IPS-15b (cell line): Measurements from ENCODE around the gene SERPINE1.
"Not testable (repeated sequence)": the region's sequence is repeated elsewhere in the genome, so short reads cannot be mapped to it uniquely, and the experiment has no call there.

ENCODE experiments used
- H3K27me3 ChIP-seq: one replicate; pipeline ENCODE4 v1.6.1; 2013; ENCODE audit warnings: low read length; ENCODE audit not compliant: control insufficient read depth, insufficient read depth
- H3K36me3 ChIP-seq: one replicate; pipeline ENCODE4 v1.6.1; 2013; ENCODE audit warnings: low read length; ENCODE audit not compliant: control insufficient read depth, insufficient read depth
- H3K4me1 ChIP-seq: one replicate; pipeline ENCODE4 v1.6.1; 2013; ENCODE audit warnings: mild to moderate bottlenecking, low read length; ENCODE audit not compliant: control insufficient read depth, insufficient read depth
- H3K4me3 ChIP-seq: one replicate; pipeline ENCODE4 v1.5.1; 2013; ENCODE audit warnings: low read depth, low read length
- H3K9ac ChIP-seq: one replicate; pipeline ENCODE4 v1.6.1; 2013; ENCODE audit warnings: low read depth, mild to moderate bottlenecking, low read length
- H3K9me3 ChIP-seq: one replicate; pipeline ENCODE4 v1.6.1; 2013; ENCODE audit warnings: mild to moderate bottlenecking, low read length; ENCODE audit not compliant: control insufficient read depth, insufficient read depth

Gene SERPINE1

GRCh38 chr7:101104799-101105198 lies 22.1 kb upstream of the SERPINE1 start:
- H3K27me3 ChIP-seq, result no peaks in the 10 kb centered on the region
- H3K9me3 ChIP-seq, result no peaks in the 10 kb centered on the region
- H3K4me1 ChIP-seq, result peaks cover 7% of the 10 kb centered on the region
- no peak overlapping the region for H3K9ac ChIP-seq
- no peak overlapping the region for H3K4me3 ChIP-seq
- no peaks in the 10 kb centered on the region for H3K36me3 ChIP-seq

GRCh38 chr7:101105248-101105647 lies 21.7 kb upstream of the SERPINE1 start:
- not testable (repeated sequence) for H3K27me3 ChIP-seq, H3K4me3 ChIP-seq, H3K9me3 ChIP-seq, H3K9ac ChIP-seq, H3K4me1 ChIP-seq, H3K36me3 ChIP-seq

- H3K9ac ChIP-seq, result no peak overlapping the region
- H3K27me3 ChIP-seq, result no peaks in the 10 kb centered on the region
- H3K36me3 ChIP-seq, result no peaks in the 10 kb centered on the region
- no peaks in the 10 kb centered on the region for H3K9me3 ChIP-seq
- H3K4me1 ChIP-seq, result no peaks in the 10 kb centered on the region
- no peak overlapping the region for H3K4me3 ChIP-seq
Measured at GRCh38 chr7:101106386-101106785, 20.5 kb upstream of the SERPINE1 start.

GRCh38 chr7:101108330-101108857 lies 18.5 kb upstream of the SERPINE1 start:
- Histone ChIP-seq H3K9ac (no peak overlapping the region), H3K4me1 (no peaks in the 10 kb centered on the region), H3K9me3 (no peaks in the 10 kb centered on the region), H3K4me3 (no peak overlapping the region), H3K36me3 (no peaks in the 10 kb centered on the region), H3K27me3 (no peaks in the 10 kb centered on the region)

- no peaks in the 10 kb centered on the region for H3K36me3 ChIP-seq
- no peaks in the 10 kb centered on the region for H3K27me3 ChIP-seq
Measured at GRCh38 chr7:101108961-101109360, 17.9 kb upstream of the SERPINE1 start.

GRCh38 chr7:101109368-101109767 lies 17.5 kb upstream of the SERPINE1 start:
- Histone ChIP-seq H3K27me3 (no peaks in the 10 kb centered on the region), H3K9ac (no peak overlapping the region), H3K9me3 (no peaks in the 10 kb centered on the region), H3K4me1 (no peaks in the 10 kb centered on the region), H3K4me3 (no peak overlapping the region), H3K36me3 (no peaks in the 10 kb centered on the region)

More at GRCh38 chr7:101108961-101109360, 17.9 kb upstream of the SERPINE1 start:
- H3K9ac ChIP-seq, result no peak overlapping the region
- H3K4me1 ChIP-seq, result no peaks in the 10 kb centered on the region
- no peak overlapping the region for H3K4me3 ChIP-seq
- no peaks in the 10 kb centered on the region for H3K9me3 ChIP-seq

- Histone ChIP-seq H3K9me3 (no peaks in the 10 kb centered on the region), H3K4me1 (no peaks in the 10 kb centered on the region), H3K9ac (no peak overlapping the region), H3K4me3 (no peak overlapping the region), H3K36me3 (no peaks in the 10 kb centered on the region), H3K27me3 (no peaks in the 10 kb centered on the region)
Measured at GRCh38 chr7:101111261-101111660, 15.6 kb upstream of the SERPINE1 start.

GRCh38 chr7:101112233-101112632 lies 14.7 kb upstream of the SERPINE1 start:
- Histone ChIP-seq H3K4me1 (no peaks in the 10 kb centered on the region), H3K36me3 (no peaks in the 10 kb centered on the region), H3K27me3 (no peaks in the 10 kb centered on the region), H3K9ac (no peak overlapping the region), H3K4me3 (no peak overlapping the region), H3K9me3 (no peaks in the 10 kb centered on the region)

- not testable (repeated sequence) for H3K9me3 ChIP-seq, H3K27me3 ChIP-seq, H3K4me3 ChIP-seq, H3K9ac ChIP-seq, H3K4me1 ChIP-seq, H3K36me3 ChIP-seq
Measured at GRCh38 chr7:101113140-101113539, 13.8 kb upstream of the SERPINE1 start.

GRCh38 chr7:101113836-101114235 lies 13.1 kb upstream of the SERPINE1 start:
- Histone ChIP-seq H3K4me3 (no peak overlapping the region), H3K9me3 (no peaks in the 10 kb centered on the region), H3K27me3 (no peaks in the 10 kb centered on the region), H3K4me1 (peaks cover 2% of the 10 kb centered on the region), H3K36me3 (no peaks in the 10 kb centered on the region), H3K9ac (no peak overlapping the region)

- H3K4me1 ChIP-seq, result peaks cover 2% of the 10 kb centered on the region
- H3K27me3 ChIP-seq, result no peaks in the 10 kb centered on the region
- no peaks in the 10 kb centered on the region for H3K36me3 ChIP-seq
- no peaks in the 10 kb centered on the region for H3K9me3 ChIP-seq
- H3K4me3 ChIP-seq, result no peak overlapping the region
- H3K9ac ChIP-seq, result no peak overlapping the region
Measured at GRCh38 chr7:101114492-101114891, 12.4 kb upstream of the SERPINE1 start.

GRCh38 chr7:101115215-101115614 lies 11.7 kb upstream of the SERPINE1 start:
- no peak overlapping the region for H3K4me3 ChIP-seq
- H3K4me1 ChIP-seq, result peaks cover 2% of the 10 kb centered on the region
- H3K36me3 ChIP-seq, result no peaks in the 10 kb centered on the region
- H3K9me3 ChIP-seq, result no peaks in the 10 kb centered on the region
- H3K27me3 ChIP-seq, result no peaks in the 10 kb centered on the region
- no peak overlapping the region for H3K9ac ChIP-seq
